MCF 10A (cell line): ENCODE results near the gene FAS. TPM values are rescaled to one million over a fixed set of nuclear protein-coding genes. Genes with fewer than 3 reads are reported as not detected.

Source experiments
- BruUV-seq: library from RNA; stranded (reverse); fragments of 400-500 nt; replicated peaks from 2 replicates; lab custom pipeline; 2021; lab: Mats Ljungman, UMichigan
- CTCF ChIA-PET: fragments of 300-600 bp; sonication (Branson Sonifier 250); formaldehyde crosslinking; extraction: SDS; loops from one replicate; lab custom pipeline; 2021; ENCODE audit warnings: antibody characterized with exemption, inconsistent platforms; lab: Yijun Ruan, JAX
- POLR2A ChIA-PET: fragments of 300-600, 350-650 bp; sonication (Branson Sonifier 250); formaldehyde crosslinking; extraction: SDS; loops from one replicate; lab custom pipeline; 2020; ENCODE audit warnings: antibody characterized with exemption, inconsistent platforms; lab: Yijun Ruan, JAX
- DNase-seq: peaks from one replicate; pipeline ENCODE4 v3.0.0-alpha.2; 2018; ENCODE audit not compliant: unreplicated experiment
- H3K27ac Mint-ChIP-seq: one replicate; pipeline ENCODE4 v1.8.0; 2022; ENCODE audit warnings: mild to moderate bottlenecking, low read depth, mixed read lengths; ENCODE audit not compliant: unreplicated experiment
- H3K27me3 Mint-ChIP-seq: one replicate; pipeline ENCODE4 v1.8.0; 2022; ENCODE audit warnings: mixed read lengths; ENCODE audit not compliant: insufficient read depth, unreplicated experiment
- H3K36me3 Mint-ChIP-seq: one replicate; pipeline ENCODE4 v1.8.0; 2022; ENCODE audit warnings: mild to moderate bottlenecking, moderate library complexity, mixed read lengths; ENCODE audit not compliant: insufficient read depth, unreplicated experiment
- H3K4me1 Mint-ChIP-seq: one replicate; pipeline ENCODE4 v1.8.0; 2022; ENCODE audit warnings: mixed read lengths; ENCODE audit not compliant: insufficient read depth, unreplicated experiment
- H3K4me3 Mint-ChIP-seq: one replicate; pipeline ENCODE4 v1.8.0; 2022; ENCODE audit warnings: mild to moderate bottlenecking, moderate library complexity, mixed read lengths; ENCODE audit not compliant: unreplicated experiment
- H3K9me3 Mint-ChIP-seq: one replicate; pipeline ENCODE4 v1.8.0; 2022; ENCODE audit warnings: mixed read lengths; ENCODE audit not compliant: unreplicated experiment
- intact Hi-C: fragments of 100-400 bp; cut with micrococcal nuclease; formaldehyde crosslinking; loops from 2 replicates; pipeline ENCODE4 v1.14.1; 2022
- total RNA-seq: library from RNA; stranded (reverse); gene quantifications from 2 replicates; pipeline ENCODE4 v1.2.3, GENCODE V29; 2022
- TF ChIP-seq, protein P1 (sequence below): fragments of 200-600 bp; IDR thresholded peaks from one replicate; pipeline ENCODE4 v1.8.0; 2022; ENCODE audit warnings: antibody characterized with exemption, mild to moderate bottlenecking; ENCODE audit not compliant: unreplicated experiment

Gene FAS
- total RNA-seq, 1 experiment from 2014 or later, result 60.2 TPM

DNA sequence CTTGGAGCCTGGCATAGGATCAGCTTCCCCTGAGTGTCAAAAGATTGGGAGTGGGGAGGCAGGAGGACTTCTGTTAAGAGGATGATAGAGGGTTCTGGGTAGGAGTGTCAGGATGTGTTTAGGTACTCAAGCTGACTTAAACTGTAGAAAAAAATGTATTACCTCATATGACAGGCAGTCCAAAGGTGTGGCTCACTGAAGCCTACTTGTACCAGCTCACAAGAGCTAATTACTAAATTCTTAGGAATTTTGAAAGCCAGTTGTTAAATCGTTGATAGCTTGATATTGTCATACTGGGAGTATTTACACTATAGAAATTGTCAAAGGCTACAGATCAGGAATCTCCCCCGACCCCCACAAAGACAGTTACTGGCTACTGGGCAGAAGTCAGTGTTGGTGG lies 32.1 kb downstream of the FAS start:
- H3K27me3 Mint-ChIP-seq, result no peaks in the 10 kb centered on the region
- no peak overlapping the region for H3K27ac Mint-ChIP-seq
- BruUV-seq, result no TSS peak
- no peak for DNase-seq
- intact Hi-C loops, result loop anchor here (2.0 kb wide), 1 partner anchor 32 kb away; the partner anchor contains the start of gene FAS
- H3K36me3 Mint-ChIP-seq, result peaks cover 62% of the 10 kb centered on the region
- CTCF ChIA-PET, result interaction anchor here (0.8 to 1.8 kb wide), 9 partner anchors 9 to 195 kb away, joined by 3 to 7 read pairs (median 5); no protein-coding TSS in a partner anchor
- peaks cover 24% of the 10 kb centered on the region for H3K4me1 Mint-ChIP-seq
- no peak overlapping the region for H3K4me3 Mint-ChIP-seq
- TF ChIP-seq, protein P1, sequence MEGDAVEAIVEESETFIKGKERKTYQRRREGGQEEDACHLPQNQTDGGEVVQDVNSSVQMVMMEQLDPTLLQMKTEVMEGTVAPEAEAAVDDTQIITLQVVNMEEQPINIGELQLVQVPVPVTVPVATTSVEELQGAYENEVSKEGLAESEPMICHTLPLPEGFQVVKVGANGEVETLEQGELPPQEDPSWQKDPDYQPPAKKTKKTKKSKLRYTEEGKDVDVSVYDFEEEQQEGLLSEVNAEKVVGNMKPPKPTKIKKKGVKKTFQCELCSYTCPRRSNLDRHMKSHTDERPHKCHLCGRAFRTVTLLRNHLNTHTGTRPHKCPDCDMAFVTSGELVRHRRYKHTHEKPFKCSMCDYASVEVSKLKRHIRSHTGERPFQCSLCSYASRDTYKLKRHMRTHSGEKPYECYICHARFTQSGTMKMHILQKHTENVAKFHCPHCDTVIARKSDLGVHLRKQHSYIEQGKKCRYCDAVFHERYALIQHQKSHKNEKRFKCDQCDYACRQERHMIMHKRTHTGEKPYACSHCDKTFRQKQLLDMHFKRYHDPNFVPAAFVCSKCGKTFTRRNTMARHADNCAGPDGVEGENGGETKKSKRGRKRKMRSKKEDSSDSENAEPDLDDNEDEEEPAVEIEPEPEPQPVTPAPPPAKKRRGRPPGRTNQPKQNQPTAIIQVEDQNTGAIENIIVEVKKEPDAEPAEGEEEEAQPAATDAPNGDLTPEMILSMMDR, result no peak
- H3K9me3 Mint-ChIP-seq, result peaks cover 8% of the 10 kb centered on the region
- POLR2A ChIA-PET, result interaction anchor here (0.7 to 4.6 kb wide), 7 partner anchors 10 to 1220 kb away, joined by 3 to 26 read pairs (median 4); partner anchors contain the start of gene FAS

DNA sequence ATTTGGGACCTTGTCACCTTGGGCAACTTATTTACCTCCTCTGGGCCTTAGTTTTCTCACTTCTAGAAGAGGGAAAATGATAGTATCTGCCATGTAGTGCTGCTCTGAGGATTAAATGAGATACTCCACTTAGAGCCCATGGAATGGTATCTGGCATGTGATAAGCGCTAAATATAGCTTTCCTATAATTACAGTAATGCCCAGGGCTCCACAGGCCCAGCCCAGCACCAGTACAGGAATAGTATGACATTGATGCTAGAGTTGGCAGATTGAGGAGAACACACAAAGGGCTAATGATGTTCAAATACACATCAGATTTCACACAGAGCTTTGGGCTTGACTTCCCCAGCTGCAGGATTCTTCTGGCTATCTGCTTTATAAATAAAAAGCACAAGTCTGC lies 34.9 kb downstream of the FAS start:
- Mint-ChIP-seq H3K4me3 (no peak overlapping the region), H3K4me1 (peaks cover 34% of the 10 kb centered on the region), H3K9me3 (no peaks in the 10 kb centered on the region), H3K36me3 (peaks cover 40% of the 10 kb centered on the region), H3K27me3 (no peaks in the 10 kb centered on the region), H3K27ac (no peak overlapping the region)
- TF ChIP-seq, protein P1, result no peak
- intact Hi-C loops, result no loop called here
- POLR2A ChIA-PET, result interaction anchor here (0.8 to 1.8 kb wide), 3 partner anchors 145 to 192 kb away, joined by 3 to 6 read pairs (median 3); no protein-coding TSS in a partner anchor
- CTCF ChIA-PET, result interaction anchor here (0.6 to 3.0 kb wide), 5 partner anchors 88 to 237 kb away, joined by 3 to 22 read pairs (median 4); partner anchors contain the start of gene CH25H
- DNase-seq, result no peak
- no TSS peak for BruUV-seq

DNA sequence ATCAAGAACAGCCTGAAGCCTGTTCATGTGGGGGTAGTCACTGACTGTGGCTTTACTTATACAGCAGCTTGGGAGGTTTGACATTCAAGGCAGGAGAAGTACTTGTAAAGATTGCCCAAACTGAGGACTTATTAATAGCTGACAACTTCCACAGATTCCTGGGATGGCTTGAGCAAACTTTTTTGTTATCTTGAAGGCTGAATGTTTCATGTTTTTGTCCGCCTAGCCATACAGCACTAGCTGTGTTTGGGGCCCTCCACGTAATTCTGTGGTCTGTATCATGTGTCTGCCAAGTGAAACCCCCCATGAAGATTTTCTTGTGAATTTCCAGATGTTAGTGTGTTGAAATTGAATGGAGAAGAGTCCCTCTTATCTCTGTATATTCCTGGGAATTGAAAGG lies 38.6 kb downstream of the FAS start:
- no peak overlapping the region for H3K4me3 Mint-ChIP-seq
- no peaks in the 10 kb centered on the region for H3K9me3 Mint-ChIP-seq
- peaks cover 33% of the 10 kb centered on the region for H3K4me1 Mint-ChIP-seq
- H3K36me3 Mint-ChIP-seq, result peaks cover 14% of the 10 kb centered on the region
- peak overlapping the region; percentile 21 for H3K27ac Mint-ChIP-seq
- H3K27me3 Mint-ChIP-seq, result no peaks in the 10 kb centered on the region
- ChIA-PET POLR2A (interaction anchor here (0.5 to 2.8 kb wide), 7 partner anchors 9 to 189 kb away, joined by 3 to 19 read pairs (median 4); partner anchors contain the start of gene FAS), CTCF (interaction anchor here (0.6 to 4.6 kb wide), 38 partner anchors 8 to 360 kb away, joined by 3 to 121 read pairs (median 5); partner anchors contain the start of genes CH25H, FAS and LIPA)
- BruUV-seq, result no TSS peak
- DNase-seq, result no peak
- intact Hi-C loops, result no loop called here
- TF ChIP-seq, protein P1, result no peak

DNA sequence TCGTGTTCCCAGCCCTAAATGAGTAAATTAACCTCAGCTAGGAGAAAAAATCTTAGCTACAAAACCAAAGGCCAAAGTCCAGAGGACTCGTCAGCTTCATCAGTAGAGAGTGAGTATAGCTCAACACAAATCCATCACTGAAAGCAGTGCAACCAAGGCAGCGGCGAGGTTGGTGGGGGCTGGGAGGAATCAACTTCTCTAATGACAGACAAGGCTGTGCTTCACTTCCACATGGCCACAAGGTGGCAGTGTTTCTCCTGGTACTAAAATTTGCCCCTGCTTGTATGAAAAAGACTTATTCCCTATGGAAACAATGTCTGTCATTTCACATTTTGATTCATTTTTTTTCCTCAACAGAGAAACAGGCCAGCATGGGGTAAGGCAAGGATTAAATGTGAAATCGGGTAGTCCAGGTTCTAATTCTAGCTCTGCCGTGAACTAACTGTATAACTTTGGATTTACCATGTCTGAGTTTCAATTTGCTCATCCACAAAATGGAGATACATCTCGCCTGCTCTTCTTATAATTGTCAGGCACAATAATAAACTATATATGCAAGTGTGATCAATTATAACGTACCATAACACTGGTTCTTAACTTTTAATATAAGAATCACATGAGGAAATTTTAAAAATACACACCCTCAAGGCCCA lies 39.3 kb downstream of the FAS start:
- ChIA-PET POLR2A (interaction anchor here (0.5 to 2.8 kb wide), 10 partner anchors 10 to 222 kb away, joined by 3 to 19 read pairs (median 5); partner anchors contain the start of genes FAS and LIPA), CTCF (interaction anchor here (0.6 to 4.6 kb wide), 42 partner anchors 8 to 359 kb away, joined by 3 to 121 read pairs (median 4); partner anchors contain the start of genes CH25H, FAS and LIPA)
- H3K9me3 Mint-ChIP-seq, result no peaks in the 10 kb centered on the region
- no TSS peak for BruUV-seq
- no peak overlapping the region for H3K27ac Mint-ChIP-seq
- H3K36me3 Mint-ChIP-seq, result peaks cover 8% of the 10 kb centered on the region
- TF ChIP-seq, protein P1, result peak; percentile 79
- DNase-seq, result peak; percentile 81
- H3K4me3 Mint-ChIP-seq, result no peak overlapping the region
- H3K4me1 Mint-ChIP-seq, result peaks cover 30% of the 10 kb centered on the region
- intact Hi-C loops, result loop anchor here (1.0 kb wide), 2 partner anchors 95 to 183 kb away; no protein-coding TSS in a partner anchor
- H3K27me3 Mint-ChIP-seq, result no peaks in the 10 kb centered on the region
